Left hindlimb (tissue), 1 donor: Measurements from ENCODE around the gene PEX5L.

Experiments used
- DNase-seq: peaks from one replicate; pipeline ENCODE4 v3.0.0-alpha.2; 2018

Gene PEX5L

GRCh38 chr3:179765396-179765795, 271.3 kb downstream of the PEX5L start:
- no peak for DNase-seq

GRCh38 chr3:179760944-179761343, 275.8 kb downstream of the PEX5L start:
- DNase-seq: no peak

- DNase-seq: no peak
Observed at GRCh38 chr3:179750720-179751328, 285.9 kb downstream of the PEX5L start.

- DNase-seq: no peak
Observed at GRCh38 chr3:179745716-179746115, 291.0 kb downstream of the PEX5L start.

GRCh38 chr3:179745079-179745478, 291.7 kb downstream of the PEX5L start:
- no peak for DNase-seq
